Tibial nerve (tissue), 4 donors: Measurements from ENCODE around the gene PLD2. TPM values are rescaled to one million over a fixed set of nuclear protein-coding genes. Genes with fewer than 3 reads are reported as not detected.

ENCODE experiments used
- DNase-seq, 2 donors: peaks; one replicate each; pipeline ENCODE4 v3.0.0-alpha.2; 2019; ENCODE audit warnings: low spot score in 2 of 2
- H3K27ac ChIP-seq, 4 donors: fragments of 200-600 bp; sonication (generic) in 3 of 4; one replicate each; pipeline ENCODE4 v1.5.1; 2017 to 2019; ENCODE audit warnings: mild to moderate bottlenecking in 1 of 4
- H3K27me3 ChIP-seq, 2 donors: fragments of 200-600 bp; sonication (generic) in 1 of 2; one replicate each; pipeline versions ENCODE4 v1.5.1 to v1.6.0; 2017 to 2019
- H3K36me3 ChIP-seq, 3 donors: fragments of 200-600 bp; sonication (generic); one replicate each; pipeline ENCODE4 v1.5.1; 2018 to 2019
- H3K4me1 ChIP-seq, 4 donors: fragments of 200-600 bp; sonication (generic) in 3 of 4; one replicate each; pipeline ENCODE4 v1.5.1; 2017 to 2019
- H3K4me3 ChIP-seq, 4 donors: fragments of 200-600 bp; sonication (generic) in 3 of 4; one replicate each; pipeline ENCODE4 v1.5.1; 2017 to 2019; ENCODE audit warnings: mild to moderate bottlenecking in 1 of 4, moderate library complexity in 1 of 4
- H3K9me3 ChIP-seq, 4 donors: fragments of 200-600 bp; sonication (generic) in 3 of 4; one replicate each; pipeline ENCODE4 v1.5.1; 2017 to 2019
- CTCF ChIP-seq, 5 experiments: fragments of 200-600 bp in 3 of 5; fragments of 450-650 bp in 2 of 5; sonication (generic) in 3 of 5; IDR thresholded peaks; one replicate each; pipeline ENCODE4 v1.5.1; 2016 to 2019; ENCODE audit warnings: antibody characterized with exemption in 5 of 5, mild to moderate bottlenecking in 3 of 5, moderate library complexity in 2 of 5
- EP300 ChIP-seq, 2 donors: sonication (generic); formaldehyde crosslinking; IDR thresholded peaks; one replicate each; pipeline ENCODE4 v1.6.1; 2017; ENCODE audit warnings: antibody characterized with exemption in 2 of 2, mild to moderate bottlenecking in 1 of 2
- POLR2A ChIP-seq, 2 donors: fragments of 450-650 bp; IDR thresholded peaks; one replicate each; pipeline ENCODE4 v1.6.1; 2017; ENCODE audit warnings: antibody characterized with exemption in 2 of 2, mild to moderate bottlenecking in 2 of 2, moderate library complexity in 2 of 2
- WGBS, 2 donors: methylation state at CpG; one replicate each; pipeline ENCODE4 v1.1.5; 2018; 5-methylcytosine and 5-hydroxymethylcytosine counted together
- total RNA-seq, 4 donors: library from RNA; depleted of rRNA; stranded (reverse); fragments of >200 nt; gene quantifications; one replicate each; pipeline ENCODE4 v1.1.0, GENCODE V29; 2016

The PLD2 gene
- total RNA-seq, 4 donors from 2014 or later, result 17.2 to 63.0 (median 30.1) TPM

DNA sequence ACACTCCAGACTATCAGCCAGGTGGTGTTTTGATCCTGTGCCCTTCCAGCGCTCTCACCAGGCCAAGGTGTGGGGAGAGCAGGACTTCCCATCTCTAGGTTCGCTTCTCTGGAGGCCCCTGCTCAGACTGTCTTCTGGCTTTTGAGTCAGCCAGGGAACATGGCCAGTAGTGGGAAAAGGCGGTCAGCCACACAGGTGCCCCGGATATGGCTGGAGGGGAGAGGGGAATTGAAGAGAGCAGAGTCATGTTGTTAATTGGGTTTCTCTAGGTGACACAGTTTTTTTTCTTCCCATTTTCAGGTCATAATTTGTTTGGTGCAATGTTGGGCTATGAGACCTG lies 27.7 kb downstream of the PLD2 start:
- Histone ChIP-seq H3K4me3 (peak overlapping the region in 2 of 4 donors; percentile 76 to 99), H3K4me1 (peaks cover 0 to 45% (median 28%) of the 10 kb centered on the region in 4 donors)

GRCh38 chr17:4836221-4836620 lies 29.3 kb downstream of the PLD2 start:
- H3K27ac ChIP-seq, result peak overlapping the region in 2 of 4 donors; percentile 64 to 93
- peaks cover 0 to 58% (median 30%) of the 10 kb centered on the region in 4 donors for H3K4me1 ChIP-seq
- 79 to 83% methylated on average over 4 of the region's 4 CpGs for WGBS, 2 donors

More for the DNA sequence above, 27.7 kb downstream of the PLD2 start:
- 74 to 77% methylated on average over 4 of the region's 4 CpGs for WGBS, 2 donors
- TF ChIP-seq CTCF (IDR thresholded peaks at IDR 0.05) (no peak), EP300 (IDR thresholded peaks at IDR 0.05) (no peak), POLR2A (IDR thresholded peaks at IDR 0.05) (no peak)
- no peaks in the 10 kb centered on the region for H3K9me3 ChIP-seq
- no peaks in the 10 kb centered on the region for H3K36me3 ChIP-seq
- H3K27me3 ChIP-seq, result no peaks in the 10 kb centered on the region
- peak overlapping the region; percentile 93 to 99 (median 96) for H3K27ac ChIP-seq
- DNase-seq, result no peak

GRCh38 chr17:4837471-4838308 lies 30.7 kb downstream of the PLD2 start:
- no peak overlapping the region for H3K4me3 ChIP-seq
- peaks cover 0 to 65% (median 30%) of the 10 kb centered on the region in 4 donors for H3K4me1 ChIP-seq
- no peaks in the 10 kb centered on the region for H3K36me3 ChIP-seq
- DNase-seq, result no peak
- WGBS, 2 donors, result 48 to 56% methylated on average over 13 of the region's 13 CpGs
- H3K27ac ChIP-seq, result peak overlapping the region in 3 of 4 donors; percentile 17 to 73 (median 47)
- TF ChIP-seq CTCF (IDR thresholded peaks at IDR 0.05), result no peak
- TF ChIP-seq EP300 (IDR thresholded peaks at IDR 0.05), result no peak
- no peak for TF ChIP-seq POLR2A (IDR thresholded peaks at IDR 0.05)
- H3K9me3 ChIP-seq, result no peaks in the 10 kb centered on the region
- no peaks in the 10 kb centered on the region for H3K27me3 ChIP-seq

More at GRCh38 chr17:4836221-4836620, 29.3 kb downstream of the PLD2 start:
- Histone ChIP-seq H3K4me3 (no peak overlapping the region), H3K9me3 (no peaks in the 10 kb centered on the region), H3K36me3 (no peaks in the 10 kb centered on the region), H3K27me3 (no peaks in the 10 kb centered on the region)
- no peak for TF ChIP-seq CTCF (IDR thresholded peaks at IDR 0.05)
- TF ChIP-seq EP300 (IDR thresholded peaks at IDR 0.05), result no peak
- no peak for TF ChIP-seq POLR2A (IDR thresholded peaks at IDR 0.05)
- no peak for DNase-seq

GRCh38 chr17:4838309-4838785 lies 31.4 kb downstream of the PLD2 start:
- H3K4me3 ChIP-seq, result no peak overlapping the region
- no peaks in the 10 kb centered on the region for H3K9me3 ChIP-seq
- H3K4me1 ChIP-seq, result peaks cover 0 to 72% (median 30%) of the 10 kb centered on the region in 4 donors
- no peaks in the 10 kb centered on the region for H3K27me3 ChIP-seq
- no peak for DNase-seq
- H3K36me3 ChIP-seq, result no peaks in the 10 kb centered on the region
- TF ChIP-seq POLR2A (IDR thresholded peaks at IDR 0.05) (no peak), CTCF (IDR thresholded peaks at IDR 0.05) (no peak), EP300 (IDR thresholded peaks at IDR 0.05) (no peak)
- H3K27ac ChIP-seq, result peak overlapping the region in 2 of 4 donors; percentile 47 to 73
- 84 to 96% methylated on average over 3 of the region's 3 CpGs for WGBS, 2 donors

DNA sequence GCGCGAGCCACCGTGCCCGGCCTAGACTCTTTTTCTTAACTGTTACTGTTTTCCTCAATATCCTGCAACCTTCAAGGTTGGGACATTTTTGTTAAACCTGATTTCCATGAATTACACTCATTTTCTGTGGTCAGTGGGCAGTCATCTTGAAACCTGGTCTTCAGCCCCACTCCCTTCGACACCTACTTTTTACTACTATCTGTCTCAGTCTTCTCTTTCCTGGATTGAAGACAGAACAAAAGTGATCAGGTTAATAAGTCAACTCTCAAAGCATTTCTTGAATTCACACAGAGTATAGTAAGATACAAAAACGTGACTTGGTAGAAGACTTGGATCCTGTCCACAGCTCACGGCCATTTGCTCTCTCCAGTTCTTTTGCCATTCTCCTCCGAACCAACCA lies 32.3 kb downstream of the PLD2 start:
- no peak overlapping the region for H3K27ac ChIP-seq
- no peaks in the 10 kb centered on the region for H3K9me3 ChIP-seq
- no peaks in the 10 kb centered on the region for H3K36me3 ChIP-seq
- 83 to 90% methylated on average over 8 of the region's 8 CpGs for WGBS, 2 donors
- no peaks in the 10 kb centered on the region for H3K27me3 ChIP-seq
- no peak for DNase-seq
- H3K4me3 ChIP-seq, result no peak overlapping the region
- H3K4me1 ChIP-seq, result peaks cover 0 to 80% (median 32%) of the 10 kb centered on the region in 4 donors
- TF ChIP-seq CTCF (IDR thresholded peaks at IDR 0.05) (no peak), POLR2A (IDR thresholded peaks at IDR 0.05) (no peak), EP300 (IDR thresholded peaks at IDR 0.05) (no peak)
